Activated CD8-positive, alpha-beta T cell treated with anti-CD3 and anti-CD28 coated beads, Interleukin-2, amount 10 ng/mL, durations not matched to agents 7 days and 5 days (primary cell): ENCODE measurements around the gene CCM2L. TPM values are rescaled to one million over a fixed set of nuclear protein-coding genes. Genes with fewer than 3 reads are reported as not detected.

Experiments used
- ATAC-seq: fragments of 150-1000 bp; cut with Tn5 transposase; one replicate; pipeline ENCODE4 v1.10.0; 2021; ENCODE audit warnings: moderate library complexity
- CTCF ChIA-PET: fragments of 350-600 bp; sonication (Branson Sonifier 250); formaldehyde crosslinking; loops from one replicate; lab custom pipeline; 2021; ENCODE audit warnings: antibody characterized with exemption; lab: Charles Lee
- POLR2A ChIA-PET: fragments of 350-600 bp; sonication (Branson Sonifier 250); formaldehyde crosslinking; loops from one replicate; lab custom pipeline; 2021; ENCODE audit warnings: antibody characterized with exemption; lab: Charles Lee
- DNase-seq: peaks from one replicate; pipeline ENCODE4 v3.0.0-alpha.2; 2020
- H3K27ac Mint-ChIP-seq: one replicate; pipeline ENCODE4 v1.8.0; 2021; ENCODE audit warnings: mild to moderate bottlenecking, mixed read lengths
- H3K27me3 Mint-ChIP-seq: one replicate; pipeline ENCODE4 v1.8.0; 2021; ENCODE audit warnings: low read depth, mixed read lengths
- H3K36me3 Mint-ChIP-seq: one replicate; pipeline ENCODE4 v1.8.0; 2021; ENCODE audit warnings: low read depth, mixed read lengths
- H3K4me1 Mint-ChIP-seq: one replicate; pipeline ENCODE4 v1.8.0; 2021; ENCODE audit warnings: low read depth, mixed read lengths
- H3K4me3 Mint-ChIP-seq: one replicate; pipeline ENCODE4 v1.8.0; 2021; ENCODE audit warnings: mild to moderate bottlenecking, mixed read lengths
- H3K9me3 Mint-ChIP-seq: one replicate; pipeline ENCODE4 v1.8.0; 2022; ENCODE audit warnings: mixed read lengths; ENCODE audit not compliant: insufficient read depth
- total RNA-seq, 2 experiments: library from RNA; stranded (reverse); gene quantifications; one replicate each; pipeline ENCODE4 v1.2.3, GENCODE V29; 2021

Gene CCM2L
- total RNA-seq, result not detected

- ChIA-PET CTCF (no interaction called here), POLR2A (no interaction called here)
- no peaks in the 10 kb centered on the region for H3K36me3 Mint-ChIP-seq
- H3K9me3 Mint-ChIP-seq, result no peaks in the 10 kb centered on the region
- DNase-seq, result no peak
- H3K27me3 Mint-ChIP-seq, result peaks cover 5% of the 10 kb centered on the region
- no peak within 1 kb of the TSS for H3K27ac Mint-ChIP-seq
- no peak within 1 kb of the TSS for H3K4me3 Mint-ChIP-seq
- ATAC-seq, result no peak
- H3K4me1 Mint-ChIP-seq, result peaks cover 13% of the 10 kb centered on the region
Observed at GRCh38 chr20:32010101-32010500, at the start of gene CCM2L. Gene CCM2L (plus strand): TSS chr20:32010438. CDS start chr20:32010455, 17 bp downstream.

- Mint-ChIP-seq H3K9me3 (no peaks in the 10 kb centered on the region), H3K4me1 (peaks cover 4% of the 10 kb centered on the region), H3K27ac (no peak overlapping the region), H3K27me3 (peaks cover 39% of the 10 kb centered on the region), H3K4me3 (no peak overlapping the region), H3K36me3 (no peaks in the 10 kb centered on the region)
- CTCF ChIA-PET, result interaction anchor here (1.0 to 2.3 kb wide), 2 partner anchors 11 to 711 kb away, joined by 3 to 7 read pairs; partner anchors contain the start of genes C20orf203 and PDRG1
- POLR2A ChIA-PET, result no interaction called here
- ATAC-seq (no peak), DNase-seq (no peak)
Observed at GRCh38 chr20:31962761-31963160, 47.5 kb upstream of the CCM2L start.

GRCh38 chr20:31963889-31964288 lies 46.3 kb upstream of the CCM2L start:
- Mint-ChIP-seq H3K27ac (no peak overlapping the region), H3K36me3 (no peaks in the 10 kb centered on the region), H3K27me3 (peaks cover 37% of the 10 kb centered on the region), H3K4me3 (no peak overlapping the region), H3K4me1 (peaks cover 6% of the 10 kb centered on the region), H3K9me3 (no peaks in the 10 kb centered on the region)
- CTCF ChIA-PET, result interaction anchor here (2.3 kb wide), 1 partner anchor 12 kb away, joined by 7 read pairs; the partner anchor contains the start of gene PDRG1
- ATAC-seq (no peak), DNase-seq (no peak)
- POLR2A ChIA-PET, result interaction anchor here (0.6 kb wide), 1 partner anchor 181 kb away, joined by 3 read pairs; no protein-coding TSS in a partner anchor

- ATAC-seq, result no peak
- ChIA-PET POLR2A (no interaction called here), CTCF (interaction anchor here (1.0 to 1.4 kb wide), 2 partner anchors 10 to 15 kb away, joined by 3 to 4 read pairs; partner anchors contain the start of gene PDRG1)
- Mint-ChIP-seq H3K27ac (no peak overlapping the region), H3K27me3 (peaks cover 44% of the 10 kb centered on the region), H3K36me3 (no peaks in the 10 kb centered on the region), H3K4me3 (peak overlapping the region; percentile 53), H3K4me1 (peaks cover 6% of the 10 kb centered on the region), H3K9me3 (no peaks in the 10 kb centered on the region)
- DNase-seq, result no peak
Observed at GRCh38 chr20:31966991-31967655, 43.1 kb upstream of the CCM2L start.

GRCh38 chr20:31967830-31968249 lies 42.4 kb upstream of the CCM2L start, which contains the start of gene XKR7:
Gene XKR7 (plus strand): TSS chr20:31968151. CDS start chr20:31968176, 25 bp downstream.
- ChIA-PET CTCF (interaction anchor here (1.4 kb wide), 1 partner anchor 16 kb away, joined by 4 read pairs; the partner anchor contains the start of gene PDRG1), POLR2A (no interaction called here)
- no peak within 1 kb of the TSS for H3K27ac Mint-ChIP-seq
- peak within 1 kb of the TSS; percentile 74 for H3K4me3 Mint-ChIP-seq
- no peaks in the 10 kb centered on the region for H3K36me3 Mint-ChIP-seq
- peaks cover 40% of the 10 kb centered on the region for H3K27me3 Mint-ChIP-seq
- DNase-seq (peak; percentile 52), ATAC-seq (peak; percentile 60)
- H3K4me1 Mint-ChIP-seq, result peaks cover 6% of the 10 kb centered on the region
- H3K9me3 Mint-ChIP-seq, result no peaks in the 10 kb centered on the region

- ChIA-PET POLR2A (no interaction called here), CTCF (no interaction called here)
- peak; percentile 88 for ATAC-seq
- DNase-seq, result peak; percentile 89
- H3K4me3 Mint-ChIP-seq, result peak overlapping the region; percentile 74
- H3K9me3 Mint-ChIP-seq, result no peaks in the 10 kb centered on the region
- H3K27me3 Mint-ChIP-seq, result peaks cover 37% of the 10 kb centered on the region
- H3K4me1 Mint-ChIP-seq, result peaks cover 6% of the 10 kb centered on the region
- H3K27ac Mint-ChIP-seq, result no peak overlapping the region
- no peaks in the 10 kb centered on the region for H3K36me3 Mint-ChIP-seq
Observed at GRCh38 chr20:31968291-31969126, 41.7 kb upstream of the CCM2L start.

GRCh38 chr20:31969991-31970390 lies 40.2 kb upstream of the CCM2L start:
- POLR2A ChIA-PET, result no interaction called here
- Mint-ChIP-seq H3K27ac (no peak overlapping the region), H3K36me3 (no peaks in the 10 kb centered on the region), H3K9me3 (no peaks in the 10 kb centered on the region), H3K4me3 (no peak overlapping the region), H3K4me1 (peaks cover 6% of the 10 kb centered on the region), H3K27me3 (peaks cover 30% of the 10 kb centered on the region)
- no peak for ATAC-seq
- CTCF ChIA-PET, result interaction anchor here (1.2 to 2.0 kb wide), 3 partner anchors 18 to 122 kb away, joined by 4 to 9 read pairs (median 4); partner anchors contain the start of gene PDRG1
- no peak for DNase-seq

- H3K27me3 Mint-ChIP-seq, result peaks cover 18% of the 10 kb centered on the region
- H3K4me1 Mint-ChIP-seq, result peaks cover 2% of the 10 kb centered on the region
- H3K36me3 Mint-ChIP-seq, result no peaks in the 10 kb centered on the region
- no peak overlapping the region for H3K27ac Mint-ChIP-seq
- DNase-seq (no peak), ATAC-seq (no peak)
- ChIA-PET POLR2A (interaction anchor here (0.7 kb wide), 1 partner anchor 36 kb away, joined by 4 read pairs; no protein-coding TSS in a partner anchor), CTCF (interaction anchor here (1.3 to 1.4 kb wide), 2 partner anchors 21 to 126 kb away, joined by 3 to 4 read pairs; partner anchors contain the start of gene PDRG1)
- H3K9me3 Mint-ChIP-seq, result no peaks in the 10 kb centered on the region
- H3K4me3 Mint-ChIP-seq, result no peak overlapping the region
Observed at GRCh38 chr20:31972471-31973021, 37.7 kb upstream of the CCM2L start.

GRCh38 chr20:31974296-31974695 lies 35.9 kb upstream of the CCM2L start:
- H3K4me1 Mint-ChIP-seq, result no peaks in the 10 kb centered on the region
- ATAC-seq (no peak), DNase-seq (no peak)
- no peak overlapping the region for H3K4me3 Mint-ChIP-seq
- CTCF ChIA-PET, result no interaction called here
- H3K36me3 Mint-ChIP-seq, result no peaks in the 10 kb centered on the region
- peaks cover 16% of the 10 kb centered on the region for H3K27me3 Mint-ChIP-seq
- H3K27ac Mint-ChIP-seq, result no peak overlapping the region
- POLR2A ChIA-PET, result no interaction called here
- H3K9me3 Mint-ChIP-seq, result no peaks in the 10 kb centered on the region

- ChIA-PET CTCF (no interaction called here), POLR2A (no interaction called here)
- H3K4me1 Mint-ChIP-seq, result no peaks in the 10 kb centered on the region
- DNase-seq (no peak), ATAC-seq (no peak)
- H3K27ac Mint-ChIP-seq, result no peak overlapping the region
- H3K9me3 Mint-ChIP-seq, result no peaks in the 10 kb centered on the region
- no peaks in the 10 kb centered on the region for H3K36me3 Mint-ChIP-seq
- peaks cover 13% of the 10 kb centered on the region for H3K27me3 Mint-ChIP-seq
- H3K4me3 Mint-ChIP-seq, result no peak overlapping the region
Observed at GRCh38 chr20:31974951-31975487, 35.2 kb upstream of the CCM2L start.

GRCh38 chr20:31975874-31976273 lies 34.4 kb upstream of the CCM2L start:
- DNase-seq (no peak), ATAC-seq (no peak)
- H3K27ac Mint-ChIP-seq, result no peak overlapping the region
- H3K4me3 Mint-ChIP-seq, result no peak overlapping the region
- CTCF ChIA-PET, result no interaction called here
- peaks cover 8% of the 10 kb centered on the region for H3K27me3 Mint-ChIP-seq
- H3K4me1 Mint-ChIP-seq, result no peaks in the 10 kb centered on the region
- POLR2A ChIA-PET, result no interaction called here
- no peaks in the 10 kb centered on the region for H3K36me3 Mint-ChIP-seq
- no peaks in the 10 kb centered on the region for H3K9me3 Mint-ChIP-seq
